ENCODE data around the gene CSNK2B. TPM values are rescaled to one million over a fixed set of nuclear protein-coding genes. Genes with fewer than 3 reads are reported as not detected.
A peak's percentile ranks its signal among the peaks of the same experiment; 100 is the strongest.

Gene CSNK2B
- total and polyA plus RNA-seq, 9 of the 15 experiments (the other 6 are each of a cell fraction or from before 2014, with no cell fraction given): 120 to 1,126 (median 529) TPM

- TF ChIP-seq GTF2F1 (IDR thresholded peaks at IDR 0.05; ENCODE audit: low read depth, low read length) (no peak), ATF4 (CRISPR knock-in tag; IDR thresholded peaks at IDR 0.05) (no peak), ZBTB7A (IDR thresholded peaks at IDR 0.05; ENCODE audit: borderline replicate concordance, control insufficient read depth, low read depth, low read length) (peak; percentile 44), GABPB1 (CRISPR knock-in tag; IDR thresholded peaks at IDR 0.05) (0 out of 2 replicates have a peak, but pooled peaks have one; percentile 34), RBM39 (optimal IDR thresholded peaks at IDR 0.05; ENCODE audit: low read depth, low read length) (peak; percentile 47), ZNF57 (CRISPR knock-in tag; IDR thresholded peaks at IDR 0.05) (no peak), GATAD2A (IDR thresholded peaks at IDR 0.05) (no peak), ZSCAN29 (IDR thresholded peaks at IDR 0.05) (no peak), ZNF778 (CRISPR knock-in tag; IDR thresholded peaks at IDR 0.05) (no peak), THRA (IDR thresholded peaks at IDR 0.05) (no peak), SMARCB1 (IDR thresholded peaks at IDR 0.05; ENCODE audit: insufficient read length, low read depth) (no peak), MTA1 (IDR thresholded peaks at IDR 0.05; ENCODE audit: borderline replicate concordance) (no peak), ZNF583 (CRISPR knock-in tag; IDR thresholded peaks at IDR 0.05) (no peak), HSF4 (CRISPR knock-in tag; IDR thresholded peaks at IDR 0.05; ENCODE audit: borderline replicate concordance) (0 out of 2 replicates have a peak, but pooled peaks have one; percentile 37), ZNF609 (CRISPR knock-in tag; IDR thresholded peaks at IDR 0.05; ENCODE audit: borderline replicate concordance) (0 out of 2 replicates have a peak, but pooled peaks have one; percentile 56), RNF2 (IDR thresholded peaks at IDR 0.05) (no peak), KDM4B (IDR thresholded peaks at IDR 0.05; ENCODE audit: borderline replicate concordance in 2 of 2, low read depth in 1 of 2) (no peak), MXD1 (CRISPR knock-in tag; IDR thresholded peaks at IDR 0.05; ENCODE audit: borderline replicate concordance, poor library complexity, severe bottlenecking) (no peak), HIVEP1 (CRISPR knock-in tag; IDR thresholded peaks at IDR 0.05) (no peak), BRD4 (IDR thresholded peaks at IDR 0.05) (no peak), FOXJ2 (tag; IDR thresholded peaks at IDR 0.05) (no peak), KLF13 (tag; IDR thresholded peaks at IDR 0.05; ENCODE audit: borderline replicate concordance, low read depth) (peak; percentile 13; the same call in 1 of the 2 replicates)
Observed at GRCh38 chr6:31689249-31690110, 23.6 kb downstream of the CSNK2B start (continued).
